ENCODE measurements around the gene CAT. TPM values are rescaled to one million over a fixed set of nuclear protein-coding genes. Genes with fewer than 3 reads are reported as not detected.

Gene CAT
- total and polyA plus RNA-seq, 9 of the 15 experiments (the other 6 are each of a cell fraction or from before 2014, with no cell fraction given), result 86.7 to 183 (median 114) TPM

DNA sequence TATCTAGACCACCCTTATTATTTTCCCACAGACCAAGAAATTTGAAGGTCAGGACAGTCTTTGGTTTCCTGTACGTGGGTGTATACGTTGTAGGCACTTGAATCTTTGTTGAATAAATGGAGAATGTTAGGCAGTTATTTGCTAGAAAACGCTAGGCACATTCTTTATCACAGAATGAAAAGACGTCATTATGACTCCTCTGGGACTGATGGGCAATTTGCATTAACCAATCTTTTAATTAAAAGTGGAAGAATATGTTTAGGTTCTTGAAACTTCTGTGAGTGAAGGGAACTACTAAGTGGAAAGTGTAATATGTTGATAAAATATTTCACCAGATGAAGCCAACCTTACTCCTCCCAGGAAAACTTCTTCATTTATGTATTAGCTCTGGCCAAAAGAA lies 5.7 kb downstream of the CAT start:
- in situ Hi-C loops (cut with MboI) (no loop called here), intact Hi-C loops (cut with micrococcal nuclease) (no loop called here)
- ChIA-PET POLR2A (no interaction called here), CTCF (ENCODE audit: low intra/inter-chr PET ratio) (no interaction called here)
- Histone ChIP-seq H3K9me3 (replicated peaks; ENCODE audit: control insufficient read depth, insufficient read depth, low read depth, low read length) (no peaks in the 10 kb centered on the region), H3K27ac (ENCODE audit: extremely low read depth, low read depth, low read length) (no peak overlapping the region), H3K79me2 (ENCODE audit: control insufficient read depth, insufficient read depth, low read length) (peaks cover 92% of the 10 kb centered on the region), H4K20me1 (replicated peaks; ENCODE audit: control insufficient read depth, insufficient read depth, low read length) (no peaks in the 10 kb centered on the region), H3K27me3 (ENCODE audit: control insufficient read depth in 2 of 2, insufficient read depth in 2 of 2, low read length in 2 of 2) (no peaks in the 10 kb centered on the region), H3K4me1 (replicated peaks in 1 of 2; ENCODE audit: control insufficient read depth in 2 of 2, insufficient read depth in 2 of 2, low read length in 2 of 2) (peaks cover 2 to 28% of the 10 kb centered on the region in 2 experiments; a peak in 3 of 5 replicates), H2AFZ (ENCODE audit: low read depth, low read length) (no peak overlapping the region), H3K4me3 (no peak overlapping the region), H3K9ac (ENCODE audit: insufficient read depth in 1 of 2, low read depth in 2 of 2, low read length in 2 of 2) (no peak overlapping the region), H3K36me3 (ENCODE audit: control insufficient read depth, insufficient read depth, low read length) (peaks cover 32% of the 10 kb centered on the region), H3K4me2 (ENCODE audit: insufficient read depth, low read length) (no peak overlapping the region), H3K9me1 (ENCODE audit: control insufficient read depth, insufficient read depth, low read length) (no peaks in the 10 kb centered on the region)
- no peak for DNase-seq (ENCODE audit: extremely low read depth in 1 of 4, low spot score in 3 of 4)
- WGBS (ENCODE audit: insufficient coverage, low coverage, missing lambda C conversion rate), result 76% methylated on average over 4 of the region's 4 CpGs
- no TSS peak for BruUV-seq (replicated peaks)
- no peak for ATAC-seq
- FAIRE-seq, result no peak
- no peak for TF ChIP-seq SMARCB1 (IDR thresholded peaks at IDR 0.05; ENCODE audit: insufficient read length, low read depth)
- no peak for TF ChIP-seq MTA2 (IDR thresholded peaks at IDR 0.05; ENCODE audit: low read depth)
- TF ChIP-seq GTF2F1 (IDR thresholded peaks at IDR 0.05; ENCODE audit: low read depth, low read length), result no peak
- TF ChIP-seq, protein P1, sequence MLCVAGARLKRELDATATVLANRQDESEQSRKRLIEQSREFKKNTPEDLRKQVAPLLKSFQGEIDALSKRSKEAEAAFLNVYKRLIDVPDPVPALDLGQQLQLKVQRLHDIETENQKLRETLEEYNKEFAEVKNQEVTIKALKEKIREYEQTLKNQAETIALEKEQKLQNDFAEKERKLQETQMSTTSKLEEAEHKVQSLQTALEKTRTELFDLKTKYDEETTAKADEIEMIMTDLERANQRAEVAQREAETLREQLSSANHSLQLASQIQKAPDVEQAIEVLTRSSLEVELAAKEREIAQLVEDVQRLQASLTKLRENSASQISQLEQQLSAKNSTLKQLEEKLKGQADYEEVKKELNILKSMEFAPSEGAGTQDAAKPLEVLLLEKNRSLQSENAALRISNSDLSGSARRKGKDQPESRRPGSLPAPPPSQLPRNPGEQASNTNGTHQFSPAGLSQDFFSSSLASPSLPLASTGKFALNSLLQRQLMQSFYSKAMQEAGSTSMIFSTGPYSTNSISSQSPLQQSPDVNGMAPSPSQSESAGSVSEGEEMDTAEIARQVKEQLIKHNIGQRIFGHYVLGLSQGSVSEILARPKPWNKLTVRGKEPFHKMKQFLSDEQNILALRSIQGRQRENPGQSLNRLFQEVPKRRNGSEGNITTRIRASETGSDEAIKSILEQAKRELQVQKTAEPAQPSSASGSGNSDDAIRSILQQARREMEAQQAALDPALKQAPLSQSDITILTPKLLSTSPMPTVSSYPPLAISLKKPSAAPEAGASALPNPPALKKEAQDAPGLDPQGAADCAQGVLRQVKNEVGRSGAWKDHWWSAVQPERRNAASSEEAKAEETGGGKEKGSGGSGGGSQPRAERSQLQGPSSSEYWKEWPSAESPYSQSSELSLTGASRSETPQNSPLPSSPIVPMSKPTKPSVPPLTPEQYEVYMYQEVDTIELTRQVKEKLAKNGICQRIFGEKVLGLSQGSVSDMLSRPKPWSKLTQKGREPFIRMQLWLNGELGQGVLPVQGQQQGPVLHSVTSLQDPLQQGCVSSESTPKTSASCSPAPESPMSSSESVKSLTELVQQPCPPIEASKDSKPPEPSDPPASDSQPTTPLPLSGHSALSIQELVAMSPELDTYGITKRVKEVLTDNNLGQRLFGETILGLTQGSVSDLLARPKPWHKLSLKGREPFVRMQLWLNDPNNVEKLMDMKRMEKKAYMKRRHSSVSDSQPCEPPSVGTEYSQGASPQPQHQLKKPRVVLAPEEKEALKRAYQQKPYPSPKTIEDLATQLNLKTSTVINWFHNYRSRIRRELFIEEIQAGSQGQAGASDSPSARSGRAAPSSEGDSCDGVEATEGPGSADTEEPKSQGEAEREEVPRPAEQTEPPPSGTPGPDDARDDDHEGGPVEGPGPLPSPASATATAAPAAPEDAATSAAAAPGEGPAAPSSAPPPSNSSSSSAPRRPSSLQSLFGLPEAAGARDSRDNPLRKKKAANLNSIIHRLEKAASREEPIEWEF (CRISPR knock-in tag; IDR thresholded peaks at IDR 0.05), result no peak
- no peak for TF ChIP-seq FOXM1 (IDR thresholded peaks at IDR 0.05; ENCODE audit: low read depth)
- TF ChIP-seq FOXM1 (CRISPR knock-in tag; IDR thresholded peaks at IDR 0.05; ENCODE audit: low read depth), result no peak
- no peak for TF ChIP-seq OTX1 (CRISPR knock-in tag; IDR thresholded peaks at IDR 0.05)
- no peak for TF ChIP-seq SPI1 (IDR thresholded peaks at IDR 0.05; ENCODE audit: borderline replicate concordance, low read depth, low read length)
- no peak for TF ChIP-seq KAT2B (IDR thresholded peaks at IDR 0.05; ENCODE audit: low read depth, low read length)
- no peak for TF ChIP-seq SIRT6 (IDR thresholded peaks at IDR 0.05; ENCODE audit: low read depth, low read length)
- TF ChIP-seq, protein P2, sequence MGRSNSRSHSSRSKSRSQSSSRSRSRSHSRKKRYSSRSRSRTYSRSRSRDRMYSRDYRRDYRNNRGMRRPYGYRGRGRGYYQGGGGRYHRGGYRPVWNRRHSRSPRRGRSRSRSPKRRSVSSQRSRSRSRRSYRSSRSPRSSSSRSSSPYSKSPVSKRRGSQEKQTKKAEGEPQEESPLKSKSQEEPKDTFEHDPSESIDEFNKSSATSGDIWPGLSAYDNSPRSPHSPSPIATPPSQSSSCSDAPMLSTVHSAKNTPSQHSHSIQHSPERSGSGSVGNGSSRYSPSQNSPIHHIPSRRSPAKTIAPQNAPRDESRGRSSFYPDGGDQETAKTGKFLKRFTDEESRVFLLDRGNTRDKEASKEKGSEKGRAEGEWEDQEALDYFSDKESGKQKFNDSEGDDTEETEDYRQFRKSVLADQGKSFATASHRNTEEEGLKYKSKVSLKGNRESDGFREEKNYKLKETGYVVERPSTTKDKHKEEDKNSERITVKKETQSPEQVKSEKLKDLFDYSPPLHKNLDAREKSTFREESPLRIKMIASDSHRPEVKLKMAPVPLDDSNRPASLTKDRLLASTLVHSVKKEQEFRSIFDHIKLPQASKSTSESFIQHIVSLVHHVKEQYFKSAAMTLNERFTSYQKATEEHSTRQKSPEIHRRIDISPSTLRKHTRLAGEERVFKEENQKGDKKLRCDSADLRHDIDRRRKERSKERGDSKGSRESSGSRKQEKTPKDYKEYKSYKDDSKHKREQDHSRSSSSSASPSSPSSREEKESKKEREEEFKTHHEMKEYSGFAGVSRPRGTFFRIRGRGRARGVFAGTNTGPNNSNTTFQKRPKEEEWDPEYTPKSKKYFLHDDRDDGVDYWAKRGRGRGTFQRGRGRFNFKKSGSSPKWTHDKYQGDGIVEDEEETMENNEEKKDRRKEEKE (IDR thresholded peaks at IDR 0.05; ENCODE audit: borderline replicate concordance in 1 of 2, control insufficient read depth in 1 of 2, low read depth in 2 of 2, low read length in 1 of 2), result no peak
- TF ChIP-seq STAT5B (CRISPR knock-in tag; IDR thresholded peaks at IDR 0.05), result no peak
- no peak for TF ChIP-seq ZNF551 (CRISPR knock-in tag; IDR thresholded peaks at IDR 0.05)
- TF ChIP-seq DIDO1 (tag; IDR thresholded peaks at IDR 0.05; ENCODE audit: low read depth), result no peak
- TF ChIP-seq TBL1XR1 (IDR thresholded peaks at IDR 0.05; ENCODE audit: low read length in 2 of 2), result no peak
- TF ChIP-seq PURB (CRISPR knock-in tag; IDR thresholded peaks at IDR 0.05; ENCODE audit: low read depth), result no peak
- TF ChIP-seq HDAC1 (IDR thresholded peaks at IDR 0.05), result no peak
